Ureter (tissue), 1 donor: ENCODE results near the gene B3GLCT. TPM values are rescaled to one million over a fixed set of nuclear protein-coding genes. Genes with fewer than 3 reads are reported as not detected.
A peak's percentile ranks its signal among the peaks of the same experiment; 100 is the strongest.
"Not testable (repeated sequence)": the region's sequence is repeated elsewhere in the genome, so short reads cannot be mapped to it uniquely, and the experiment has no call there.

Experiments
- DNase-seq: peaks from one replicate; pipeline ENCODE4 v3.0.0-alpha.2; 2020; ENCODE audit warnings: low spot score
- total RNA-seq: library from RNA; stranded (reverse); gene quantifications from one replicate; pipeline ENCODE4 v1.2.4, GENCODE V29; 2023
- donor health status: DM: yes; HTN: yes; CAD: no.

B3GLCT gene
- 4.1 TPM for total RNA-seq

DNA sequence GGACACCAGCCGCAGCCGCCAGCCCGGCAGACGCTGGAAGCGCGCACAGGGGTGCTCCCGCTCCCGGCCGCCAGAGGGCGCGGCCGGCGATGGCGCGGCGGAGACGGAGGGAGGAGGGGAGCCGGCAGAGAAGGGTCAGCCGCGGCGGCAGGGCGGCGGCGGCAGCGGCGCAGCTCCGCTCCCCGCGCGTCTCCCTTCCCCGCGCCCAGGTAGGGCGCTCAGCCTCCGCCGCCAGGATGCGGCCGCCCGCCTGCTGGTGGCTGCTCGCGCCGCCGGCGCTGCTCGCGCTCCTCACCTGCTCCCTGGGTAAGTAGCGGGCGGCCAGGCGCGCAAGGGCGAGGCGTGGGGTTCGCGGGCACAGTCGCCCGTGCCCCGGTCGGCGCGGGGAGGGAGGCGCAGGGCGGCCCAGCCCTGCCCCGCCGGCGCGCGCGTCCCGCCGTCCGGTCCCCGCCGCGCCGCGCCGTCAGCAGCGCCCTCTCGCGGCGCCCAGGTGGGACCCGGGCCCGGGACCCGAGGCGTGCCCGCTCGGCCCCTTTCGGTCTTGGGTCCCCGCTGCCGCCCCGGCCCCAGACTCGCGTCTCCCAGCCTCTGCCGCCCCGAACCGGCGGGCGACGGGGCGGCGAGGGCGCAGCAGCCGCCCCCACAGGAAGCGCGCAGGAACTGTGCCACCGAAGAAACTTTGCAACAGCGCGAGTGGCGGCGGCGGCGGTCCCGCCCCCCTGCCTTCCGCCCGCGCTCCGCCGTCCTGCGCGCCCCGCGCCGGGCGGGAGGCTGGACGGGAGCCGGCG, at the start of gene B3GLCT:
Gene B3GLCT (plus strand): TSS at position 127 of the 788 bp plus-strand sequence. CDS start 110 bp downstream, at position 237.
- DNase-seq: peak; percentile 78

DNA sequence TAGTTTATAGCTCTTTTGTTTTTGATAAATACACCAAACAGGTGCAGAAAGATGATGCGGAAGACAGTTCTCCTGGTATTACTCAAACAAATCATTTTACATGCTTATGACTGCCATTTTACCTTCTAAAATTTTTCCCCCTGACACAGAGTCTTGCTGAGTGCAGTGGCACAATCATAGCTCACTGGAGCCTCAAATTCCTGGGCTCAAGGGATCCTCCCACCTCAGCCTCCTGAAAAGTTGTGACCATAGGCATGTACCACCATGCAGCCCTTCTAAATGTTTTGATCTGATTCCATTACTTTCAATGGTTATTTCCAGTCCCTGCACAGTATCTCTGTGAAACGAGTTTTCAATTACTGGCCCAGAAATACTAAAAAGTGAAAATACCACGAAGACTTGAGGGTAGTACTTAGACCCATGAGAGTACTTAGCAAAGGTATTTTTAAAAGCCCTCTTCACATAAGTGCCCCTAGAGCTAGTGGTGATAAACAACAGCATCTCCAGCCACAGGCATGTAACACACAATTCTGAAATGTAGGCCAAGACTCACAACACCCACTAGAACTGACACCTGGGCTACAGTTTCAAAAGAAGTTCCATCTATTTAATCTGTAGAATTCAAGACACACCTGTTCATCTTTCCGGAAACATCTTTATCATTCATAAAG, 49.3 kb upstream of the B3GLCT start:
- no peak for DNase-seq

GRCh38 chr13:31151837-31152236, 47.9 kb upstream of the B3GLCT start:
- DNase-seq: no peak

- DNase-seq: no peak
Measured at GRCh38 chr13:31154939-31155338, 44.8 kb upstream of the B3GLCT start.

DNA sequence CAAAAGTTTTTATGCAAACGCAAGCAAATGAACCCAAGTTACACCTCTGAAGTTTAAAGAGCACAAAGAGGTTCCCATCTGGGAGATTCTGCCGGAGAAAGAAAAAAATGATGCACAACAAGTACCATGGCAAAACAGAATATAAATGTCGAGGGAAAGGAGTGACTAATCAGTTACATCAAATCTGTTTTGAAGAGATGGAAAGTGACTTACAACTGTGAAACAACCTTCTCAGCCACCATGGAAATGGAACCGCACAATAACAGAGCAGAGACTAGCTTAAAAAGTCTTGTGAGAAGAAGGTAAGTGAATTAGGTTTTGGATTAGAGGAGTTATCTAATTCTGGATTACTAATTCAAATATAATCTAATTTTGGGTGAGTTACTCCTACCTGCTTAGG, 40.5 kb upstream of the B3GLCT start:
- no peak for DNase-seq

DNA sequence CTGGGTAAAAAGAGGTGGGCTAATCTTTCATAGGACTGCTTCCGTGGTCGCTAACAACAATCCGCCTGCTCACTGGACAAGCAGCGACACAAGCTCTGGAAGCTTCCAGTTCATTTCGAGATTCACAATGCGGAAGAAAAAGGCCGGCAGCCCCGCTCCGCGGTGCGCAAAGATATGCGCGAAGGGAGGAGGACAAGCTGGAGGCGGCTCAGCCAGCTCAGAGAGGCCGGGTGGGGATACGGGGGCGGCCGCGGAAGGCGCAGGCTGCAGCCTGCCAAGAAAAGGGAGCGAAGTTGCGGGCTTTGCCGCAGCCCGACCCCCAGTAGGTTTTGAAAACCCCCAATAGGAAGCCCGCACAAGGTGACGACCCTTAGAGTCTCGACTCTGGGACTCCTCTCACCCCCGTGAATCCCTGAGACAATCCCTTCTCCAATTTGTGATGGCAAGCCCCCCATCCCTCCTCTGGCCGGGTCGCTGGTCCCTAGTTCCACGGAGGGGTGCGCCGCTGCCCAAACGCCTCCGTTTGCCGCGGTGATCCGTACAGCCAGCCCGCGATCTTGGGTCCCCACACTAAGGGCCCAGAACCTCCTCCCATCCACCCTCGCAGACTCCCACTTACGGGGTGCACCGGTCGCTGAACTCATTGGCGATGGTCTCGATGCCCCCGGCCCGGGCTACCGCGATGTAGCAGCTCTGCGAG, 38.8 kb upstream of the B3GLCT start:
- DNase-seq: peak; percentile 71

GRCh38 chr13:31161557-31162150, 38.1 kb upstream of the B3GLCT start, which contains the start of gene HSPH1:
Gene HSPH1, minus strand, starts transcription at chr13:31161904. Its CDS starts 322 bp downstream, at chr13:31161582.
- DNase-seq: peak; percentile 99

- DNase-seq: peak; percentile 96
Measured at GRCh38 chr13:31162151-31163008, 37.4 kb upstream of the B3GLCT start.

- DNase-seq: no peak
Measured at GRCh38 chr13:31166591-31166990, 33.2 kb upstream of the B3GLCT start.

DNA sequence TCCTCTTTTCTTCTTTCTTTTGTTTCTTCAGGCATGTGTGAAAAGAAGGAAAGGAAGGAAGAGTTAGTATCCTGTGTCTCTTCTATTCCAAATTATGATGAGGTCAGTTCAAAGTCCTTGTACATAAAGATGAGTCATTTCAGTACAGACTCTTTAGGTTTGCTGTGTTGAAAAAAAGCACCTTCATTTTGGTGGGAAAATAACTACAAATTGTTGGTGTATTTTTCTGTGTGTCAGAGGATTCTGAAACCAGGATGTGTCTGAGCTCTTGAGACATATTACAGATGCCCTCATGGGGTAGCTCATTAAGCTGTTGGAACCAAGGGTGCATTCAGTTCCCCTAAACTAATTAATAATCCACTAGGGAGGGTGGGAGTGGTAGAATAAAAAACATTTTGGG, 32.3 kb upstream of the B3GLCT start:
- no peak for DNase-seq

GRCh38 chr13:31168166-31168565, 31.6 kb upstream of the B3GLCT start:
- DNase-seq: no peak

- no peak for DNase-seq
Measured at GRCh38 chr13:31168736-31169135, 31.0 kb upstream of the B3GLCT start.

DNA sequence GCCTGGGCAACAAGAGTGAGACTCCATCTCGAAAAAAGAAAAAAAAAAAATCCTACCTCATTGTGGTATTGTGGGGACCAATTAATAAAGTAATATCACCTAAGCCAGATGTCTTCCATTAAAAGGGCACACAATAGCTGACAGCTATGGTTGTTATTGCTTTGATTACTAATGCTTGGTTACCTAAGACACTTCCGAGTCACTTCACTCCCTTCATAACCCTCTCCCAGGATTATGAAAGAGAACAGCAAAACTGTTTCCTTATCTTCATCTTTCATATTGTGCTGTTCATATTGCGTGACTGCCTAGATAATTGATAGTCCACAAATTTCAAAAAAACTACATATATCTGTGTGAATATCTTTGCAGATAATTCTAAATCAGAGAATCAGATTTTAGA, 27.8 kb upstream of the B3GLCT start:
- no peak for DNase-seq

DNA sequence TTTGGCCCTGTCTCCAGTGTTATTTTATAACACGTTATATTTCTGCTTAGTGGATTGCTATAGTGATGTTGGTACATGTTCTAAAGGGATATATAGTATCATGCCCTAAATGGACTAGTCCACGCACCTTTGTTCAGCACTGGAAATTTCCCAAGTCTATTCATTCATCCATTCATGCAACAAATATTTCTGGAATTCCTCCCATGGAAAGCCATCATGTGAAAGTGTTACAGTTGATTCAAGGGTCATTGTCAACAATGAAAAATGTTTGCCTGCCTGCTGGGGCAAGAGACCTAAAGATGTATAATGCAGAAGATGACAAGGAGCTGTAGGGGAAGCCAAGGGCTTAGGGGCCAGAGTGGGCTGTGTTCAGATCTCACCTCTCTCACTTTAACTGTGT, 27.2 kb upstream of the B3GLCT start:
- no peak for DNase-seq

GRCh38 chr13:31174018-31174417, 25.8 kb upstream of the B3GLCT start:
- no peak for DNase-seq

GRCh38 chr13:31175847-31176532, 23.8 kb upstream of the B3GLCT start:
- no peak for DNase-seq

DNA sequence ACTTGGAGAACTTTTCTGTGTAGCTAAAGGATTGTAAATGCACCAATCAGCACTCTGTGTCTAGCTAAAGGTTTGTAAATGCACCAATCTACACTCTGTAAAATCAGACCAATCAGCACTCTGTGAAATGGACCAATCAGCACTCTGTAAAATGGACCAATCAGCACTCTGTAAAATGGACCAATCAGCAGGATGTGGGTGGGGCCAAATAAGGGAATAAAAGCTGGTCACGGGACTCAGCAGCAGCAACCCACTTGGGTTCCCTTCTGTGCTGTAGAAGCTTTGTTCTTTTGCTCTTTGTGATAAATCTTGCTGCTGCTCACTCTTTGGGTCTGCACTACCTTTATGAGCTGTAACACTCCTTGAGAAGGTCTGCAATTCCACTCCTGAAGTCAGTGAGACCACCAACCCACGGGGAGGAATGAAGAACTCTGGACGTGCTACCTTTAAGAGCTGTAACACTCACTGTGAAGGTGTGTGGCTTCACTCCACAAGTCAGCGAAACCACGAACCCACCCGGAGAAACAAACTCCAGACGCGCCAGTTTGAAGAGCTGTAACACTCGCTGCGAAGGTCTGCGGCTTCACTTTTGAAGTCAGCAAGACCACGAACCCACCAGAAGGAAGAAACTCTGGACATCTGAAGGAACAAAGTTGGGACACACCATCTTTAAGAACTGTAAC, 21.8 kb upstream of the B3GLCT start:
- not testable (repeated sequence) for DNase-seq

DNA sequence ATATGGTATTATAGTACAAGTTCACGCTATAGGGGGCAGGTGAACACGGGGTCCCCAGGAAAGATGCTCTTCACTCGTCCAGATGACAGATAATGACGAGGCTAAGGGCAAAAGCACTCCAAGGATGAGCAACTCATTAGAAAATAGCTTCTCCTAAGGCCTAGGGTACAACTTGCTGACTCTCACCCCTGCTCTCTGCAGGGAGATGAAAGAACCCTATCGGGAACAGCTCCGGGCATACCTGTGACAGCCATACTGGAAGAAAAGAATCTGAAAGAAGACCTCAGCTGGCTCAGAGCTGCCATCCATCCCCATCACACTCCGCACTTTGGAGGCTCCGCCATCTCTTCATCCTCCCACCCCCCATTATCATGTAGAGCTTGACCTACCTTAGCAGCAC, 20.5 kb upstream of the B3GLCT start:
- no peak for DNase-seq

GRCh38 chr13:31179754-31180153, 20.0 kb upstream of the B3GLCT start:
- no peak for DNase-seq

GRCh38 chr13:31182987-31183386, 16.8 kb upstream of the B3GLCT start:
- no peak for DNase-seq
